DMS79 (cell line): ENCODE measurements around the gene ASCC3.
A peak's percentile ranks its signal among the peaks of the same experiment; 100 is the strongest.
"Not testable (repeated sequence)": the region's sequence is repeated elsewhere in the genome, so short reads cannot be mapped to it uniquely, and the experiment has no call there.

Experiments
- DNase-seq: peaks from one replicate; lab custom pipeline; 2025; lab: John Stamatoyannopoulos, UW

The ASCC3 gene

DNA sequence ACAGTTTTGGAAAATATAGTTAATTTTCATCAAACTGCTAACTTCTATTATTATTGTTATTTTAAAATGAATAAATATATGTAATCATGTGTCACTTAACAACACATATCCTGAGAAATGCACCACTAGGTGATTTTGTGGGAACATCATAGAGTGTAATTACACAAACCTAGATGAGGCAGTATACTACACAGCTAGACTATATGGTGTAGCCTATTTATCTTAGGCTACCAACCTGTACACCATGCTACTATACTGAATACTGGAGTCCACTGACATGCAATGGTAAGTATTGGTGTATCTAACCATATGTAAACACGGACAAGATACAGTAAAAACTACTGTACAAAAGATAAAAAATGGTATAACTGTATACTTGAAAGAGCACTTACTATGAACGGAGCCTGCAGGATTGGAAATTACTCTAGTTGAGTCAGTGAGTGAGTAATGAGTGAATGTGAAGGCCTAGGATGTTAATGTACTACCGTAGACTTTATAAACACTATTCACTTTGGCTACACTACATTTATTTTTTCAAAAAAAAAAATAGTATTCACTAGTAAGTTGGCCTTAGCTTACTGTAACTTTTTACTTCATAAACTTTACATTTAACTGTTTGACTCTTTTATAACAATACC lies 72.4 kb downstream of the ASCC3 start:
- DNase-seq, result no peak

DNA sequence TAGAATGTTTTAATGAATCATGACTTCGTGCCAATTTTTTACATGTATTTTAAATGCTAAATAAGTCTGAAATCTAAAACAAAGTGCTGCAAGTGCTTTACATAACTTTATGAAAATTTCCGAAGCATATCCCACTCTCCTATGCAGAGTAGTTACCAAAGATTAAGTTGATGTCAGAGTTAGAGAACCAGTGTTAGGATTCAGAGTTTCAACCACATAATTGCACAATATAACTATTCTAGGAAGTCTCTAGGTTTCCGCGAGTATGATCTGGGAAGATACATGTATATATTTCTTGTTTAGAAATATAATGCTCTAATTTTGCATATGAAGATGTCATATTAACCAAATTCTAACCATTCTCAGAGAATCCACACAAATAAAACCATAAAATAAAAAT lies 74.8 kb downstream of the ASCC3 start:
- no peak for DNase-seq

DNA sequence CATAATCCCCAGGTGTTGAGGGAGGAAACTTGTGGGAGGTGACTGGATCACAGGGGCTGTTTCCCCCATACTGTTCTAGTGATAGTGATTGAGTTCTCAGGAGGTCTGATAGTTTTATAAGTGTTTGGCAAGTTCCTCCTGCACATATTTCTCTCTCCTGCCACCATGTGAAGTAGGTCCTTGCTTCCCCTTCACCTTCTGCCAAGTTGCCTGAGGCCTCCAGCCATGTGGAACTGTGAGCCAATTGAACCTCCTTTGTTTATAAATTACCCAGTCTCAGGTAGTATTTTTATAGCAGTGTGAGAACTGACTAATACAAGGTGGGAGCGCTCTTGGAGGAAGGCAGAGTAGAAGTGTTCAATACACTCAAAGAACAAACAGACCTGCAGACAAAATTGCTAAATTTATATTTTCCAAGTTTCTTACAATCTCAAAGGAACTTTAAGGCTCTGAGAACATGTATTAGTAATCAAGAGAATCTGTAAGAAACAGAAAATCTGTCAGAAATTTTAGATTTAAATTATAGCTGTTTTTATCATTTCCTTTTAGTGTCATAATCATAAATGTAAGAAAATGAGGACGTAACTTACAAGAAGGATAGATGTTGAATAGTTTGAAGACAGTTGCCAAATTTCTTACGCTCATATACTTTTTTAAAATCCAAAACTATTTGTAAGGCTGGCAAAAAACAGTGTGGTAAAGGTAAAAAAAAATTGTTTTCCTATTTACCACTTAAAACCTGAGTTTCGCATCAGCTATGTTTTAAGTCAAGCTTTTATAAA lies 77.7 kb downstream of the ASCC3 start:
- DNase-seq, result peak; percentile 84

DNA sequence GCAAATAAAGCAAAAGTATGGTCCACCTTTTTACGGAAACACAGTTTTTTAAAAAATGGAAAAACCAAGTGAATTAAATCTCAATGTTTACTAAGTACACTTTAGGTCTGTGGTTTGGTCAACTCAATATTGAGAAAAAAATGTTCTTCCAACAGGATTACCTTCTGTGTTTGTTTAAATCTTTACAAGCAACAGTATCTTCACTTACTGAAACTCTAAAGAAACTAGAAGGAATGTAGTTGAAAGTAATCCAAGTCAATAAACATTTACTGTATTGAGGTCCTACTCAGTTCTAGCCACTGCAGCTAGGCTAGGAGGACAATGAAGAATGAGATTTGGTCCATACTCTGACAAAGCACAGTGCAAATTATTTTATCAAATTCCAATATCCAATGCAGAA lies 80.1 kb downstream of the ASCC3 start:
- no peak for DNase-seq

DNA sequence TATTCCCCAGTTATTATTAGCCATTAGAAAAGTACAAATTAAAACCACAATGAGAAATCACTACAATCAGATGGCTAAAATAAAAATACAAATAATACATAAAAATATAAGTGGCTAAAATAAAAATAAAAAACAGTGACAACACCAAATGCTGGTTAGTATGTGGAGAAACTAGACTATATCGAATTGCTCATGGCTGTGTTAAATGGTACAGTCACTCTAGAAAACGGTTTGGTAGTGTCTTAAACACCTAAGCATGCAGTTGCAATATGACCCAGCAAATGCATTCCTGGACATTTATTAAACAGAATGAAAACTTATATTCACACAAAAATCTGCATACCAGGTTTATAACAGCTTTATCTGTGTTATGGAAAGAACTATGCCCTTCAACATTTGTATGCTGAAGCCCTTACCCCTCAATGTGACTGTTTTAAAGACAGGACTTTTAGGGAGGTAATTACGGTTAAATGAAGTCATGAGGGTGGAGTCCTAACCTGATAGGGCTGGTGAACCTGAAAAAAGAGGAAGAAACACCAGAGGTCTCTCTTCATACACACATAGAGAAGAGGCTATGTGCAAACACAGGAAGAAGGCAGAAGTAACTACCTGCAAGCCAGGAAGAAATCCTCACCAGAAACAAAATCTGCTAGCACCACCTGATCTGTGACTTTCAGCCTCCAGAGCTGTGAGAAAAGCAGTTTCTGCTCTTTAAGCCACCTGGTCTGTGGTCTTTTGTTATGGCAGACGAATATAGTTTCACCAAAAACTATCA lies 84.9 kb downstream of the ASCC3 start:
- DNase-seq, result no peak

DNA sequence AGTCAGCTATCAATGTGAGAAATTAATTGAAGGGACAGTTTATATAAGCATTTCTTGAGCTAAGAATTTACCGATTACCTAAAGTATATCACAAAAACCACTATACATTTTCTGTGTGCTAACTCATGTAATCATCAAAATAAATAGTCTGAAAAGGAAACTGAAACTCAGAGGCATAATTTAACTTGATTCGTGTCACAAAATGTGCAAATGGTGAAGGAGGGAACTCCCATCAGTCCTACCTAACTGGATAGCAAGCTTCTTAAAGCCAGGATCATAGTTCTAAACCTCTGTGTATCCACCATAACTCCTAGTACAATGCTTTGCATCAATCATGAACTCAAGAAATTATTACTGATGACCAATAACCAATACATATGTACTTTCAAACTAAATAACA lies 91.0 kb downstream of the ASCC3 start:
- no peak for DNase-seq

DNA sequence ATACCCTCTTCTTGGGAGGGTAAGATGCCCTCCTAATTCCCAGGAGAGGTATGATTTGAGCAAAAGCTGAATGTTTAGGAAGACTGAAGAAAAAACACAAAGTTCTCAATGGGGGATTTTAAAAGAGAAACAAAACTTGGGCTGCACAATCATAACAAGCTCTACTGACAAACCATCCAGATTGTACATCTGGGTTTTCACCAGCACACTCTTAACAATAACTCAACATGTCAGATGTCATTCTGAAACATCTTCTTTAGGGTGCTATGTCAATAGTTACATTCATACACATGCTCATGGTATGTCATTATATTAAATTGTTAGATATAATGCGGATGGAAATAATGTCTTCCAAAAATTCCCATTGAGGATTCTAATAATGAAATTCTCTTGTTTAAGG lies 95.1 kb downstream of the ASCC3 start:
- DNase-seq, result no peak

DNA sequence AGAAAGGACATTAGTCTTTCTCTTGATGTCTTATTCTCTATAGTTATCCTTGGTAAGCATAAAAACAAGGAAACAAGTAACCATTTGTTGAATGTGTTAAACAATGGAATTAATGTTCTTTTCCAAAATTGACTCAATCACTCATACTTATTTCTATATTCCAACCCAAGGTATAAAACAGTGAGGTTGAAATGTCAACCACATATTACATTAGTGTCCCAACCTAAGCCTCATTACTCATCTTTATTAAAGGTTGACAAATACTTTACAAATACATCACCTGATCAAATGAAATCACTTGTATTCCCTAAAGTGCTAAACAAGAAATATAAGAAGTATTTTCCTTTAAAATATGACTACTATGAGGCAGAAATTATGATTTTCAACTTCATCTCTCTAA lies 100.5 kb downstream of the ASCC3 start:
- no peak for DNase-seq

DNA sequence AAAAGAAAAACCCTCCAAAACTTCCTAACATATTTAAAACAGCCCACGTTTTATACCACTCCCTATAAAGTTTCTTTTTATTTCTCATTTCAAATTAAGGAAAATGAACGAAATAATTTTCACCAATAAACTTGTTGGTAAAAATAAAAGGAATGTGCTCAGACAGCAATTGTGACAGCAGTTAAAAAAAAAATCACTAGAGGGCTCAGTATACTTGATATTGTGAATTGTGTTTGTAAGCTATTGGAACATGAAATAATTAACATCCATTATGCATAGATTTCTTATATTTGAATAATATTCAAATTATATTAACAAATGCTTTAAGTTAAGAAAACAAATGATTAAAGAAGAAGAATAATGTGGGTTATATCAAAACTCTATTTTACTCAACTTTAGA lies 105.5 kb downstream of the ASCC3 start:
- no peak for DNase-seq

DNA sequence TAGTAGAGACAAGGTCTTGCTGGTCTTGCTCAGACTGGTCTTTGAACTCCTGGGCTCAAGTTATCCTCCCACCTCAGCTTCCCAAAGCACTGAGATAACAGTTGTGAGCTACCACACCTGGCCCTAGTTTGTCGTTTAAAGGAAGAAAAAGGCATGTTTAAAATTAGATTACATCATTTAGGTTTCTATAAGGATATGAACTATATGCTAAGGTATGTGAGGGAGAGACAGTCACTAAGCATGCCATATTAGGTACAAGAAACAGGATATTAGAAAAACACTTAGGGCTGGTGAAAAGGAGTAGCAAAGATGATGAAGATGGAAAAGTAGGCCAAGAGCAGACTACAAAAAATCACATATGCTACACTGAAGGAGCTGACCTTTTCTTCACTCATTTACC lies 106.4 kb downstream of the ASCC3 start:
- no peak for DNase-seq

DNA sequence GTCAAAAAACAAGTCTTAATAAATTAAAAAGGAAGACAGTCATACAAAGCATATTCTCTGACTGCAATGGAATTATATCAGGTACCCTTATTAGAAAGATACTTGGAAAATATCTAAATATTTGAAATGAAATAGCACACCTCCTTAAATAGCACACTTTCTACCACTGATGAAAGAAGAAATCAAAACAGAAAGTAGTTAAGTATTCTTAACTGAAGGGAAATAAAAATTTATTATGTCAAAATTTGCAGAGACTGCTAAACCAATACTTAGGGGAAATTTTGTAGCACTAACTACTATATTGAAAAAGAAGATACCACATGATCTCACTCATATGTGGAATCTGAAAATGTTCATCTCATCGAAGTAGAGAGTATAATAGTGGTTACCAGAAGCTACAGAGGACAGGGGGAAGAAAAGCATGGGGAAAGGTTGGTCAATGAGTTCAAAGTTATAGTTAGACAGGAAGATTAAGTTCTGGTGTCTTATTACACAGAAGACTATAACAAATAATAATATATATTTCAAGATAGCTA lies 112.2 kb downstream of the ASCC3 start:
- no peak for DNase-seq

DNA sequence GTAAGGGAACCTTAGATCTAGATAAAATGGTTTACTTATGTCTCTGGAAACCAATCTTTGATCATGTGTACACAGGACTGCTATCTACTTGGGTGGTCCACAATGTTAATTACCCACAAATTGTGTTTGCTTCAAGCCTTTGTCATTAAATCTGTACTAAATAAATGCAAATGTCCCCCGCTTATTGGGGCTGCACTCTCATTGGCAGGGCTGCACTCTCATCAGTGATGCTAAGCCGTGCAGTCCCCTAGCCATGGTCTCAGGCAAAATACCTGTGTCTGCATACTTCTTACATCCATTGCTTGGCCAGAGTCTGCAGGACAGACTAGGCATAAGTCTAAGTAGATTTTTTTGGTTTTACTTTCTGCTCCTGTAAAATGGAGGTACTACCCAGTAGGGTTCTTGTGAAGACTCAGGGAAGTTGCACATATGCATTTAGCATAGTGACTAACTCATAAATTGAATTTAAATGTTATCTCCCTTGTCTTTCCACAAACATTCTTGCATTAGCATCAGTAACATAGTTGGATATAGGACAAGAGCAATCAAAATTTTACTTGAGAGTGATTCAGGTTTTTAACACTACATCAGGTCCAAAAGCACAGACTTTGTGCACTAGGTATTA lies 117.4 kb downstream of the ASCC3 start:
- no peak for DNase-seq

DNA sequence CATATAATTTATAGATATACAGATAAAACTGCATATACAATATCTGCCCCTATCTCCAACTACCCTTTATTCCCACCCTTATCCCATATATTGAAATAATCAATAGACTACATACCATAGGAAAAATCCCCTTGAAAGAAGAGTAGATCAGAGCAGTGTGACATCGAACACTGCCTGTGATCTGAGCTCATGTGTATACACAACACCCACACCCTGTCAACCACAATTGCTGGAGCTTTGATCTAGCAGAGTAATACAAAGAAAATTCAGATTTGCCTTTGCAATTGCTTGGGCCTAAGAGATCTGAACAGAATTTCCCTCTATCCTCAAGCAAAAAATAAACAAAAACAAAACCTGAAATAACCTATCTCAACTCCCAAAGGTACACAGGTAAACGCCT lies 119.3 kb downstream of the ASCC3 start:
- no peak for DNase-seq

DNA sequence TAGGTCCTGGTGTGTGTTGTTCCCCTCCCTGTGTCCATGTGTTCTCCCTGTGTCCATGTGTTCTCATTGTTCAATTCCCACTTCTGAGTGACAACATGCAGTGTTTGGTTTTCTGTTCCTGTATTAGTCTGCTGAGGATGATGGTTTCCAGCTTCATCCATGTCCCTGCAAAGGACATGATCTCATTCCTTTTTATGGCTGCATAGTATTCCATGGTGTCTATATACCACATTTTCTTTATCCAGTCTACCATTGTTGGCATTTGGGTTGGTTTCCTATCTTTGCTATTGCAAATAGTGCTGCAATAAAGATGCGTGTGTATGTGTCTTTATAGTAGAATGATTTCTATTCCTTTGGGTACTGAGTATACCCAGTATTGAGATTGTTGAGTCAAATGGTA lies 122.7 kb downstream of the ASCC3 start:
- not testable (repeated sequence) for DNase-seq

DNA sequence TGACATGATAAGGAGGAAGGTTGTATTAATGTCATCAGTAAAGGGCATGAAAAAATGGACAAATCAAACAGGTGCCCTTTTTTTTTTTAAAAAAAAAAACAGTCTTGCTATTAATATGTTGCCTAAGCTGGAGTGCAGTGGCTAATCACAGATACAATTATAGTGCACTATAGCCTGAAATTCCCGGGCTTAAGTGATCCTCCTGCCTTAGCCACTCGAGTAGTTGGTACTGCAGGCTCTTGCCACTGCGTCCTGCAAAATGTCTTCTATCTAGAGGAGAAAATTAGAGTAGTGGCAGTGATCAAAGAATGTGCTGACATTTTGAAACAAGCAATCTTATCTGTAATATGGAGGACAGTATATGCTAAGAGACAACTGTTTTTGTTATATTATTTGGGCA lies 127.7 kb downstream of the ASCC3 start:
- DNase-seq, result no peak

DNA sequence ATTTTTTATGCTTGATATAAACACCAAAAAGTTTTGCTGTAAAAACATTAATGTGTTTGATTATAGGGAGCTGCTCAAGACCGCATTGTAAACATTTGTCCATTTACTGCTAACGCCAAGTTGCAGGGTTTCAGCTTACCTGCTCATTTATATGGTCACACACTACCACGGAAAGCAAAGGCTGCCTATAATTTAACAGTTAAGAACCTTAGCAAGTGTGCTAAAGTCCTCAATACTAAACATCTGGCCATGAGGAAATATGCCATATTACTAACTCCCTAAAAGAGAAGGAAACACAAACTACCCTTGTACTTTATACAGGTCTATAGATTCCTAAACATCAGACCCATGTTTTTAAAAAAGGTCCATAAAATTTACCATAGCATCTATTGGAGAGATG lies 129.5 kb downstream of the ASCC3 start:
- no peak for DNase-seq

DNA sequence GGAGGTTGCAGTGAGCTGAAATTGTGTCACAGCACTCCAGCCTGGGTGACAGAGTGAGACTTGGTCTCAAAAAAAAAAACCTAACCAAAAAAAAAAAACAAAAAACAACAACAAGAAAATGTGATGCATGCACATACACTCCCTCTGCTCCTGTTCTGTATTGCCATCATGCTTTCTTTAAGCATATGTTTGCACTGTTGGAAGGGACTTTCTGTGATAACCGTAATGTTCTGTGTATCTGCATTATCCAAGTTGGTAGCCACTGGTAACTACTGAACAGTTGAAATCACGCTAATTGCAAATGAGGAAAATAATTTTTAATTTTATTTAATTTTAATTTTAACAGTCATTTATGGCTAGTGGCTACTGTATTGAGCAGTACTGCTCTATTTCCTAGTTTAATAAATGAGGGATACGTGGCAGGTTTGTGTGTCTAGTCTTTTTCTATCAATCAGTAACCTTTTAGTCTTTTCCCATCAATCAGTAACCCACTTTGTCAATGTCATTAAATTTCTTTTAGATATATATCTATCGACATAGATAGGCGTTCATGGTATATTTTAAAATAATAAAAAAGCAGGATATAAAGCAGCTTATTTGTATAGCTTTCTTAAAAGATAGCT lies 135.6 kb downstream of the ASCC3 start:
- DNase-seq, result no peak

DNA sequence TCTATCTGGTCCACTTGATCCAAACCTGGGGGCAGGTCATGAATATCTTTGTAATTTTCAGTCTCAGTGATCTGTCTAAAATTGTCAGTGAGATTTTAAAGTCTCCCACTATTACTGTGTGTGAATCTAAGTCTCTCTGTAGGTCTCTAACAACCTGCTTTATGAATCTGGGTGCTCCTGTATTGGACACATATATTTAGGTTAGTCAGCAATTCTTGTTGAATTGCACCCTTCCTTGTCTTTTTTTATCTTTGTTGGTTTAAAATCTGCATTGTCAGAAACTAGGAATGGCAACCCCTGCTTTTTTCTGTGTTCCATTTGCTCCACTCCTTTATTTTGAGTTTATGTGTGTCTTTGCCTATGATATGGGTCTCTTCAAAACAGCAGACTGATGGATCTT lies 140.7 kb downstream of the ASCC3 start:
- DNase-seq, result no peak

DNA sequence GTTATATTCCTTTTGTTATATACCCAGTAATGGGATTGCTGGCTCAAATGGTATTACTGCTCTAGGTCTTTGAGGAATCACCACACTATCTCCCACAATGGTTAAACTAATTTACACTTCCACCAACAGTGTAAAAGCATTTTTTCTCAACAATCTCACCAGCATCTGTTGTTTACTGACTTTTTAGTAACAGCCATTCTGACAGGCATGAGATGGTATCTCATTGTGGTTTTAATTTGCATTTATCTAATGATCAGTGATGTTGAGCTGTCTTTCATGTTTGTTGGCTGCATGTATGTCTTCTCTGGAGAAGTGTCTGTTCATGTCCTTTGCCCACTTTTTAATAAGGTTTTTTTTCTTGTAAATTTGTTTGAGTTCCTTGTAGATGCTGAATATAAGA lies 143.4 kb downstream of the ASCC3 start:
- not testable (repeated sequence) for DNase-seq

DNA sequence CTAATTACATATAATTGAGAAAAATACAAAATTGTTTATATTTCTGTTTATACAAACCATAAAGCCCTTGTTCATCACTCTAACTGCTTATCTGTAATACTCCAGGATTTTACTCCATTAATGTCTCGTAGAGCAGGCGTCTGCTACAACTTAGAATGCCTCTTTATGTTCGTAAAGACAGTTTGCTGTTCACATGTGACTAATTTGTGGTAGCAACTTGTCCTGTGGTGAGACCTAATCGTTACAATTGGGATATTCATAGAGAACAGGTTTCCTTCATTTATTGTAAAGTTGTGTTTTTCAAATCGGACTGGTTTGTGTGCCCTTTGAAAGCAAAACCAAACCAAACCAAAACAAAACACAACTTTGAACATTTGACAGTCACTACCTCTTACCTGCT lies 149.7 kb downstream of the ASCC3 start:
- no peak for DNase-seq

DNA sequence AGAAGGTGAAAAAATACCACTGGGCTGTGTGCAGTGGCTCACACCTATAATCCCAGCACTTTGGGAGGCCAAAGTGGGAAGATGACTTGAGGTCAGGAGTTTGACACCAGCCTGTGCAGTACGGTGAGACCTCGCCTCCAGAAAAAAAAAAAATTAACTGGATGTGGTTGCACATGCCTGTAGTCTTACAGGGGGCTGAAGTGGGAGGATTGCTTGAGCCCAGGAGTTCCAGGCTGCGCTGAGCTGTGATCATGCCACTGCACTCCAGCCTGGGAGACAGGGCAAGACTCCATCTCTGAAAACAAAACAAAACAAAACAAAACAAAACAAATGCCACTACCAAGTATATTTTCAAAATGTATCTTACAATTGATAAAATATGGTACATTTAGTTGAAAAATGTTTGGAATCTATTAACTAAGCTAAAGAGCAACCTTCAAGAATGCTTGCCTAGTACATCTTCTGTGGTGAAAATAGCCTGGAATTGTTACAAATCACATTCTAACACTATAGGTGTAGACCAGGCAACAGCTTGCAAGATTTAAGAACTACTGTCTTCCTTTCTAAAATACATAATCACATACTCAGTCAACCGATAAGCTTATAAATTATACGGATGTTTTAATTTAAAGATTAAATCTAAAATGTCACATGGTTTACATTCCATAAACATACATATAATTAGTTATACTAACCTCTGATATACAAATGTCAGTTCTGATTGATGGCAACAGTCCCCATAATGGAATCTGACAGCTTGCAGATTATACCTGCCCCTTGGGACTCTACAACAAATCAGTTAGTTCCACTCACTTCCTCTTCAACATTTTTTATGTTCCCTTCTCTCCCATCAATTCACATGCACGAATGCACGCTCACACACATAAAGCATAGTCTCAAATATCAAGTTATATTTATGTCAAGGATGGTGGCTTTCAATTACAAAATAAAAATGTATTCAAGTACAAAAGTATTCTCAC lies 150.8 kb downstream of the ASCC3 start:
- no peak for DNase-seq
